ENCODE data around the gene HBS1L.

HBS1L gene

DNA sequence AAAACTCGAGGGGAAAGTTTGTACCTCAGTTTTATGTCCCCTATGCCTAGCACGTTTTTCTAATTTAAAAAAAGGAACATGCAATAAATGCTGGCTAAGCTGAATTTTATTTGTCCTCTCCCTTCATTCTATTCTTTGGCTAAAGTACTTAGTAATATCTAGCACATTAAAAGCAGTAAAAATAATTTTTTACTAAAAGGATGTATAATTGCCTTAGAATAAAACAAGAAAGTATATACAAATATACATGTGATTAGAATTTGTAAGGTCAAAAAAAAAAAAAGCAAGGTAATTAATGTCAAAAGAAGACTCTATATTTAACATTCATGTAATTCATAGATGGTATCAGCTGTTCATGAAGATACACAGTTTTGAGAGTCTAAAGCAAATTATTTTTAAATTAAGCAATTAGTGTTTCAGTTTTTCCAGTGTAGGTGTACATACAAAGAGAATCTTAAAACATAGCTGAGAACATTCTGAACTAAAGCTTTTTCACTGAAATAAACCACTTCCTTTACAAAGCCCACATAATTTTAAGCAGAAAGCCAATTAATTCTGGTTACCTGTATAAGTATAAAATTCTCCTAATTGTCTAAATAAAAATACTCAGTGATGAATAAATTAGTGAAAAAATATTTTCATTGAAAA is 32.4 kb downstream of the HBS1L start:
- DNase-seq (ENCODE audit: low read depth), result no peak
- H3K4me3 ChIP-seq (ENCODE audit: low read depth, low read length), result no peak overlapping the region
- TF ChIP-seq, protein P1, sequence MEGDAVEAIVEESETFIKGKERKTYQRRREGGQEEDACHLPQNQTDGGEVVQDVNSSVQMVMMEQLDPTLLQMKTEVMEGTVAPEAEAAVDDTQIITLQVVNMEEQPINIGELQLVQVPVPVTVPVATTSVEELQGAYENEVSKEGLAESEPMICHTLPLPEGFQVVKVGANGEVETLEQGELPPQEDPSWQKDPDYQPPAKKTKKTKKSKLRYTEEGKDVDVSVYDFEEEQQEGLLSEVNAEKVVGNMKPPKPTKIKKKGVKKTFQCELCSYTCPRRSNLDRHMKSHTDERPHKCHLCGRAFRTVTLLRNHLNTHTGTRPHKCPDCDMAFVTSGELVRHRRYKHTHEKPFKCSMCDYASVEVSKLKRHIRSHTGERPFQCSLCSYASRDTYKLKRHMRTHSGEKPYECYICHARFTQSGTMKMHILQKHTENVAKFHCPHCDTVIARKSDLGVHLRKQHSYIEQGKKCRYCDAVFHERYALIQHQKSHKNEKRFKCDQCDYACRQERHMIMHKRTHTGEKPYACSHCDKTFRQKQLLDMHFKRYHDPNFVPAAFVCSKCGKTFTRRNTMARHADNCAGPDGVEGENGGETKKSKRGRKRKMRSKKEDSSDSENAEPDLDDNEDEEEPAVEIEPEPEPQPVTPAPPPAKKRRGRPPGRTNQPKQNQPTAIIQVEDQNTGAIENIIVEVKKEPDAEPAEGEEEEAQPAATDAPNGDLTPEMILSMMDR (IDR thresholded peaks at IDR 0.05; ENCODE audit: control insufficient read depth, extremely low read depth, insufficient read depth), result no peak

DNA sequence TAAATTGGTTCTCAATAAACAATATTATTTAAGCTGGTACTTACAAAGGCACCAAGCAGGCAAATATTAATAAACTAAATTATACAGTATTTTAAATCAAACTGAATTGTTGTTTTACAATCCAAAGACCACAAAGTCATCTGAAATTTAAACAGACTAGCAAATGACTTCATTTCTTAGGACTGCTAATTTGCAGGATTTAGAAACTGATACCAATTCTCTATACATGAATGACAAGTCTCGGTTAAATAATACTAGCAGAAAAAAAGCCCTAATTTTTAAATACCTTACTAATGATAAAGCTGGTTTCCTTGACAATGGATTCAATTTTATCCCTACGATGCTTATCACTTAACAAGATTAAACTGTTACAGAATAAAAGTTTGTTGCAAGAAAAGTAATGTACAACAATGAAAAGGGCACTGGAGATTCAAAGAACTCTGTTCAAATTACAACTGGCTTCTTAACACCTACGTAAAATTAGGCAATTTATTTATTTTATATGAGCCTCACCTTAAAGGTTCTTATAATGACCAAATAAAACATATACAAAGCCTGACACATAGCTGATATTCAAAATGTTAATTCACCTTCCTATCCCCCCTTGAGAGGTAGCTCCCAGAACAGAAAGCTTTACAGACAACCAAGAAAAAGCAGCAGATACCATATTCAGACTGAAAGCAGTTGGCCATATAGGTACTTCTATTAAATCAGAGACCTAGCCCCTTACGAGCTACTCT is 33.1 kb downstream of the HBS1L start:
- no peak for DNase-seq (ENCODE audit: low read depth)
- H3K4me3 ChIP-seq (ENCODE audit: low read depth, low read length), result no peak overlapping the region
- TF ChIP-seq, protein P1 (IDR thresholded peaks at IDR 0.05; ENCODE audit: control insufficient read depth, extremely low read depth, insufficient read depth), result no peak

DNA sequence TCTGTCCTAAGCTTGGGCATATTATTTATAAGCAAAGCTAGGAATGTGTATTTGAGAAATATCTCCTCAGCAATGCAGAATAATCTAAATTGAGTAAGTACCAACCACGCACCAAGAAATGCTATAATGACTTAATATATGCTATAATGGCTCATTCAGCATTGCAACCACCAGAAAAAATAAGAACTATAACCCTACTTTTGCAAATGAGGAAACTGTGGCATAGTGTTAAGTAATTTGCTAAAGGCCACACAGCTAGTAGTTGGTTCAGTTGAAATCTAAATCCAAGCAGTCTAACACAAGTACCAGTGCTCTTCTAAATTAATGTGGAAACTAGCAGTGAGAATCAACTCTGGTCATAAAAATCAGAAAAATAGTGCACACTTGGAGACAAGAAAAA is 35.7 kb downstream of the HBS1L start:
- H3K4me3 ChIP-seq (ENCODE audit: low read depth, low read length), result no peak overlapping the region
- TF ChIP-seq, protein P1 (IDR thresholded peaks at IDR 0.05; ENCODE audit: control insufficient read depth, extremely low read depth, insufficient read depth), result no peak
- no peak for DNase-seq (ENCODE audit: low read depth)

DNA sequence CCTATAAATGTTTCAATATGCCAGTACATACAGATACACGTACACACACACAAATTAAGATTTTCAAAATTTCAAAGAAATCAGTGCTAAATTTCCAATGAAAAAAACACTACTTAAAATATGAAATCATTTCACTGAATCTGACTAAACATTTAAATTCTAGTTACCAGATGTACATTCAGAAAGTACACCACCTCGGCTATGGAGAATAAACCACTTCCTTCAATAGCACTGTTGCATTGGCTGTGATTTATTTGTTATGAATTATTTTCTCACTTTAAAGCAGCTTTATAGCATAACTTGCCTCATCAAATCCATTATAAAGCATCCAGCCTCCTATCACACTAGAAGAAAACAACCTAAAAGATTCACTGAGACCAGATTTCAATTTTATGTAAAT is 36.6 kb downstream of the HBS1L start:
- no peak for DNase-seq (ENCODE audit: low read depth)
- no peak overlapping the region for H3K4me3 ChIP-seq (ENCODE audit: low read depth, low read length)
- TF ChIP-seq, protein P1 (IDR thresholded peaks at IDR 0.05; ENCODE audit: control insufficient read depth, extremely low read depth, insufficient read depth), result no peak

DNA sequence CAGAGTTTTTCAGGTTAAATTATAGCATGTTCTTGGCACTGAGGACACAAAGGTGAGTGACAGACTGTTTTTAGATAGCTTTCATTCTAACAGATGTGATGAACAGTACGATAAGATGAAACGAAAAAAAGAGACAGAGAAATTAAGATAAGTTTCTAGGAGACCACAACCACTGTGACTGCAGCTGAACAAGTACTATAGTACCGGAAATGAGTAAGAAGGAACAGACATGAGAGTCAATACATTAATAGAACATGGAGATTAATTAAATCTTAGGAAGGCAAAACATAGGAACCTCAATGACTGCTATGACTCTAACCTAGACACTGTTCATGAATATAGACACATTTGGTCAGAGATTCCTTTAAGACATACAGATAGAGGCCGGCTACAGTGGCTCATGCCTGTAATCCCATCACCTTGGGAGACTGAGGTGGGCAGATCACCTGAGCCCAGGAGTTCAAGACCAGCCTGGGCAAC is 40.2 kb downstream of the HBS1L start:
- TF ChIP-seq, protein P1 (IDR thresholded peaks at IDR 0.05; ENCODE audit: control insufficient read depth, extremely low read depth, insufficient read depth), result no peak
- no peak for DNase-seq (ENCODE audit: low read depth)
- H3K4me3 ChIP-seq (ENCODE audit: low read depth, low read length), result no peak overlapping the region

GRCh38 chr6:135013211-135013610 is 41.4 kb downstream of the HBS1L start:
- TF ChIP-seq, protein P1 (IDR thresholded peaks at IDR 0.05; ENCODE audit: control insufficient read depth, extremely low read depth, insufficient read depth), result no peak
- DNase-seq (ENCODE audit: low read depth), result no peak
- no peak overlapping the region for H3K4me3 ChIP-seq (ENCODE audit: low read depth, low read length)

All from LNCaP clone FGC (cell line).